Brain pericyte (primary cell): ENCODE measurements around the gene C2orf92.

ENCODE experiments used
- DNase-seq: peaks from one replicate; pipeline ENCODE4 v3.0.0-alpha.2; 2012; ENCODE audit warnings: low read depth, low spot score

C2orf92 gene

DNA sequence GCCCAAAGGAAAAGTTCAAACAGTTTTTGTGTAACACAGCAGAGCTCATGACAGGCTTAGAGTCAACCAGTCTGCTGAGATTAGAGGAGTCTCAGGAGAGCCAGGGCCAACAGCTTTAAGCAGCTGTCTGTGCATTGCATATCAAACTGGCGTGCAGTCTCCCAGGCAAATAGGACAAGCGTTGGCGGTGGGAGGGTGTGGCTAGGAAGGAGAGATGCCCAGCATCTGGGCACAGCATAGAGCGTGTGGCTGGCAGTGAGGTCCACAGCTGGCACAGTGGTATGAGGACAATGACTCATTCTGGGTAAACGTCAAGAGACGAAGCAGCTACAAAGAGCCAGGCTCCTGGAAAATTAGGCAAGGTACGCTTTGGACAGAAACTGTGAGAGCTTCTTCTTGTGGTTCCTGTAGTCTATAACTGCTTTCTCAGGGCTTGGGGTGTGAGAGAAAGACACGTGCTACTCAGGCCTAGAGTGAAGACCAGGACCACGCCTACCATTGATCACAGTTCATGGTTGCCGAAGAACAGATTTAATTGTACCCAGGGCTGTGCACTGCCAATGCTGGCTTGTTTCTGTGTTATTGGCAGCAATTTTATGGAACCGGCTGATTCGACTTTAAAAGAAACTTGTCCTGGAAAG is 58.7 kb downstream of the C2orf92 start:
- DNase-seq, result no peak

- DNase-seq, result no peak
Observed at GRCh38 chr2:97730245-97730644, 60.7 kb downstream of the C2orf92 start.

DNA sequence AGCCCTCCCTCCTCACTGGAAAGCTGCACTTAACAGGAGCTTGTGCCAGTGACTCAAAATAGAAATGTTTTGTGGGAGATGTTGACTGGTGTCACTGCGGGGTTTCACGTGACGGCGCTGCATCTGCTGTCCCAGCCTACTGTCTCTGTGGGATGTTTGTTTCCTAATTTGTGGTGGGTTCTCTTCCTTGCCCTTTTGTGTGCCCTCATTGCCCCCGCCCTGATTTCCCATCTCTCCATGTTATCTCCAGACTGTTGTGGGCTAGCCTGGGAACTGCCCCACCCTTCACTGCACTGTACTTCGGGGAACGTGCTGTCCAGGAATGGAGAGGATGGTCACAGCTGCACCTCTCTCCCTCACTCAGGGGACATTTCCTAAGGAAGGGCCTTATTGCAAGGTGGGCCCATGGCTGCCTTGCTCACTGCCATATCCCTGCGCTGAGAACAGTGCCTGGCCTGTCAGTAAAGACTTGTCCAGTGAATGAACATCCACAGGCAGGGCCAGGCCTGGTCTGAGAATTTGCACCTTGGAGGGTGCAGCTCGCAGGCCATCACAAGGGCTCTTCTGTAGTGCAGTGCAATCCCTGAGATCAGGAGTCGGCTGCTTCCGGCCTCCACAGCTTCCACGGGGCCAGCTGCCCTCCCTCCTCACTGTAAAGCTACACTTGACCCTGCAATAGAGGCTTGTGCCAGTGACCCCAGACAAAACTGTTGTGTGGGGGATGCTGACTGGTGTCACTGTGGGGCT is 61.9 kb downstream of the C2orf92 start:
- DNase-seq, result no peak

- no peak for DNase-seq
Observed at GRCh38 chr2:97732436-97733340, 63.2 kb downstream of the C2orf92 start.

GRCh38 chr2:97733341-97734035 is 64.0 kb downstream of the C2orf92 start:
- no peak for DNase-seq

- no peak for DNase-seq
Observed at GRCh38 chr2:97734061-97735051, 64.8 kb downstream of the C2orf92 start.

DNA sequence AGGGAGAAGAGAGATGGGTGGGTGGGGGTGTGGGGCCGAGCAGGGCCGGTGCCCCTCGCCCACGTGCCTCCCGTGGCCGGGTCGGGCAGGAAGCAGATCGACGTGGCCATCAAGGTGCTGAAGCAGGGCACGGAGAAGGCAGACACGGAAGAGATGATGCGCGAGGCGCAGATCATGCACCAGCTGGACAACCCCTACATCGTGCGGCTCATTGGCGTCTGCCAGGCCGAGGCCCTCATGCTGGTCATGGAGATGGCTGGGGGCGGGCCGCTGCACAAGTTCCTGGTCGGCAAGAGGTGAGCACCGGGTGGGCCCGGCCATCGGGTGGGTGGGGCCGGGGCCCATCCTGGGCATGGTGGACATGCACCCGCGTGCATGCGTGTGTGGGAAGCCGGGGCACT is 65.6 kb downstream of the C2orf92 start:
- no peak for DNase-seq

- no peak for DNase-seq
Observed at GRCh38 chr2:97736185-97736584, 66.7 kb downstream of the C2orf92 start.

GRCh38 chr2:97736608-97737330 is 67.3 kb downstream of the C2orf92 start:
- no peak for DNase-seq

DNA sequence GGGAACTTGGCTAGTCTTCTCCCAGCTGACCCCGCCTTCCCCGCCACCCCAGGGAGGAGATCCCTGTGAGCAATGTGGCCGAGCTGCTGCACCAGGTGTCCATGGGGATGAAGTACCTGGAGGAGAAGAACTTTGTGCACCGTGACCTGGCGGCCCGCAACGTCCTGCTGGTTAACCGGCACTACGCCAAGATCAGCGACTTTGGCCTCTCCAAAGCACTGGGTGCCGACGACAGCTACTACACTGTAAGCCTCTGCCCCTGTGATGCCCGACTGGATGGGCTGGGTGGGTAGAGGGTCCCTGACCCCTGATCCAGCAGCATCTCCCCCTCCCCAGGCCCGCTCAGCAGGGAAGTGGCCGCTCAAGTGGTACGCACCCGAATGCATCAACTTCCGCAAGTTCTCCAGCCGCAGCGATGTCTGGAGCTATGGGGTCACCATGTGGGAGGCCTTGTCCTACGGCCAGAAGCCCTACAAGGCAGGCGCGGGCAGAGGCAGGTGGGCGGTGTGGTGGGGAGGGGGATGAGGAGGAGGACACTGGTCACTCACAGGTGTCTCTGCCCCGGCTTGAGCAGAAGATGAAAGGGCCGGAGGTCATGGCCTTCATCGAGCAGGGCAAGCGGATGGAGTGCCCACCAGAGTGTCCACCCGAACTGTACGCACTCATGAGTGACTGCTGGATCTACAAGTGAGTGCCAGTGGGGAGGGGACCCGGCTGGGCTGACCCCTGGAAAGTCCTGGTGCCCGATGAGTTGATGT is 68.1 kb downstream of the C2orf92 start:
- no peak for DNase-seq

DNA sequence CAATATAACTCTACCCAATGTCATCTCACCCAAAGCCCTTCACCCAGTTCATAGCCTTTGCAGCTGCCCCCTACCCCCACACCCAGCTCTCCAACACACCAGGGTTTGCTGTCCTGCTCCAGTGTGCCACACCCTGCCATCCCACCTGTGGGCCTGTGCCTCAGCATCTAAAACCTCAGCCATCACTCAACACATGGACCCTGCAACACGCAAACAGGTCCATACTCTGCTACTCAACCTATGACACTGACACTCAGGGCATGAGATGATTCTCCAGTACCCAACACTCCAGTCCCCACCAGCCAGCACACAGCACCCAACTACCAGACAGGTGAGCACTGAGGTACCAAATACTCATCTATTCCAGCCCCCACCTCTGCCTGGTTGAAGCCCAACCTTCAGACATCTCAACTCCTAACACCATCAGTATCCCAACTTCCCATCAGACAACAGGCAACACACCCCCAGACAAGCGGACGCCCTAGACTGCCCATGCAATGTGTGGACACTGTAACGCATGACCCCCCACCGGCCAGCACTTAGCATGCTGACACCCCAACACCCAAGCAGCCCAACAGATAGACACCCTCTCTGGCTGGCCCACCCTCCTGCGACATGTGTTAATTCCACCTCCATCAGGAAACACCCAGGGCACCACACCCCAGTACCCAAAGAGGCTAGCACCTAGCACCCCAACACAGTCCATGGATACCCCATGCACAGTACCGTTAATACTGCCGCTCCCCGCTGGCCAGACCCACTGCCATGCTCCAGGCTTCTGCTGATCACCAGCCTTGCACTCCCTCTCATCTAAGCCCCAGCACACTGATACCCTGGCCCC is 68.9 kb downstream of the C2orf92 start:
- no peak for DNase-seq

DNA sequence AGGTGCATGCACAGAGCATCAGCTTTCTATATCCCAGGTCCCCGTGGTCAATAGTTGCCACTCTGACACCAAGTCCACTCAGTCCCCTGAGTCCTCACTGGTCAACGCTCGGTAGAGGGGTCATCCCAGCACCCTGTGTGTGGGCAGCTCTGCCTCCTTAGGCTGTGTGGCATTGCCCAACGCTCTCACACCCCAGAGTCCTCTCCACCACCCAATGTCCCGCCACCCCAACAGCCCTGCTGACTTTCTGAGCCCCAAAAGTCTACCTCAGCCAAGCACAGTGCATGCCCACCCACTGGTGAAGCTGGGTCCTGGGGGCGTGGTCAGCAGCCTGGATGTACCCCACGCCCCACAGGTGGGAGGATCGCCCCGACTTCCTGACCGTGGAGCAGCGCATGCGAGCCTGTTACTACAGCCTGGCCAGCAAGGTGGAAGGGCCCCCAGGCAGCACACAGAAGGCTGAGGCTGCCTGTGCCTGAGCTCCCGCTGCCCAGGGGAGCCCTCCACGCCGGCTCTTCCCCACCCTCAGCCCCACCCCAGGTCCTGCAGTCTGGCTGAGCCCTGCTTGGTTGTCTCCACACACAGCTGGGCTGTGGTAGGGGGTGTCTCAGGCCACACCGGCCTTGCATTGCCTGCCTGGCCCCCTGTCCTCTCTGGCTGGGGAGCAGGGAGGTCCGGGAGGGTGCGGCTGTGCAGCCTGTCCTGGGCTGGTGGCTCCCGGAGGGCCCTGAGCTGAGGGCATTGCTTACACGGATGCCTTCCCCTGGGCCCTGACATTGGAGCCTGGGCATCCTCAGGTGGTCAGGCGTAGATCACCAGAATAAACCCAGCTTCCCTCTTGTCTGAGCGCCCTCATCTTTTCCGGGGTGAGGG is 69.7 kb downstream of the C2orf92 start:
- DNase-seq, result no peak

DNA sequence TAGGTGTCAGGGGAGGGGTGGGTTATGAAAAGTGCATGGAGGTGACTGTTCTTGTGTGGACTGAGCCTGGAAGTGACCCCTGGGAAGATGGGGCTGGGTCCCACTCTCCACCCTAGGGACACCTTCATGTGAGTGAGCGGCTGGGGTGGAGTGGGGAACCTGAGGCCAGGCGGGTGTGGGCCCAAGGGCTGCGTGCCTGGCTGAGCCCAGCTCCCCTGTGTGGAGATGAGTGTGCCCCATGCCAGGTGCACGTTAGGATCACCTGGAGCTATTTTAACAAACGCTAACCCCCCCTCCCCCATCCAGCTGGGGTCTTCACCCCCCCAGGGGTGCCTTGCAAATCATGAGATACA is 70.4 kb downstream of the C2orf92 start:
- no peak for DNase-seq

DNA sequence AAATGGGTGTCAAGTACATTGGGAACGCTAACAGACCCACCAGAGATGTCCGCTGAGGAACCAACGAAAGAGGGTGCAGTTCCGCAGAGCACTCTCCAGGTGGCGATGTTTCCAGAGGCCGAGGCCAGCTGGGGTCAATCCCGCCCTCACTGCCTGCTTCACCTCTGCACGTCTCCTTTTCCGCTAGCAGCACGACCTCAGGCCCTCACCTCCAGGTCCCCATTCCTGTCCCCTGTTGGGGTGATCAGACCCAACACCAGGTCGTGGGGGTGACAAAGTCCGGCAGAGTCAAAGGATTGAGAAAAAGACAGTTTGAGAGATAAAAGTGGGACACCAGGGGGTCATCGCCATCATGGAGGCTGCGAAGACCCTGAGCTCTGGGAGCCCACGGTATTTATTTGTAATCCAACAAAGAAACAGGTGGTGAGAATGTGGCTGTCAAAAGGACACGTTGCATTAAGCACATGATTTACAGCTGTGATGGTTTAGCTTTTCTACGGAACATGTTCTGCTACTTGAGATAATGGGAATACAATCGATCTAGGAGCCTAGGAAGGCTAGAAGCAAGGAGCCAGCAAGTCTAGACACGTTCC is 71.2 kb downstream of the C2orf92 start:
- DNase-seq, result no peak

DNA sequence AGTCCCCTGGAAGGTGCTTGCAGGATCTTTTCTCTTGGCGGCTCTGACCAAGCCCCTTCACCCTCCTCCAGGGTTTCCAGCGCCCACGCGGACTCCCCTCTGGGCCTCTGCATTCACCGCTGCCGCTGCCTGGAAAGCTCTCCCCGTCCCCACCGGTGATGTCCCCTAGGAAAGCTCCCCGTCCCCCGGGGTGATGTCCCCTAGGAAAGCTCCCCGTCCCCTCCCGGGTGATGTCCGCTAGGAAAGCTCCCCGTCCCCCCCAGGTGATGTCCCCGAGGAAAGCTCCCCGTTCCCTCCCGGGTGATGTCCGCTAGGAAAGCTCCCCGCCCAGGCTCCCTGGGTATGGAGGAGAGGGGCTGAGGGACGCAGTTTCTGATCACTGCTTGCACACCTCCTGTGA is 71.7 kb downstream of the C2orf92 start:
- DNase-seq, result no peak

GRCh38 chr2:97741686-97742085 is 72.2 kb downstream of the C2orf92 start:
- DNase-seq, result no peak

DNA sequence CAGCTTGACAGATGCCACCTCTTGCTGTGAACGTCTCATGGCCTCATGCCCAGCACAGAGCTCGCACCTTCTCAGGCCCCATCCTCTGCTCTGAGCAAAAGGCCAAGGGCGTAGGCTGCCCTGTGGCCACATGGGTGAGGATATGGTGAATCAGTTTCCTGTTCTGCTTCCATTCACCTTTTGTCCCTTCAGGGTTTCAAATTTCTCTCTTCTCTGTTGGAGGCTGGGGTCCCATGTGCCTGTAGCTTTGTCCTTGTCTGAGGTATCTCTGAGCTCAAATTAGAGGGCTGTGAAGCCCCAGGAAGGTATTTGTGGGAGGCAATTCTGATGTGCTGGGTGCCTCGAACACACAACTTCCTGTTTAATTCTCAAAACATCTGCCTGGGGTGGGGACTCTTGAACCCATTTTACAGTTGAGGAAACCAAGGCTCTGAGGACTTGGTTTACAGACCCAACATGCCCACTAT is 72.9 kb downstream of the C2orf92 start:
- DNase-seq, result no peak
